Vagina (tissue), 2 donors: ENCODE data around the gene SH3BGRL3. TPM values are rescaled to one million over a fixed set of nuclear protein-coding genes. Genes with fewer than 3 reads are reported as not detected.

ENCODE experiments used
- DNase-seq, 2 donors: peaks; one replicate each; pipeline ENCODE4 v3.0.0-alpha.2; 2017; ENCODE audit errors: extremely low spot score in 2 of 2
- H3K27ac ChIP-seq: fragments of 200-600 bp; sonication (generic); one replicate; pipeline ENCODE4 v1.5.1; 2019
- H3K27me3 ChIP-seq: fragments of 200-600 bp; sonication (generic); one replicate; pipeline ENCODE4 v1.5.1; 2019
- H3K36me3 ChIP-seq, 2 donors: fragments of 200-600 bp; sonication (generic); one replicate each; pipeline ENCODE4 v1.5.1; 2017 to 2019
- H3K4me1 ChIP-seq: fragments of 200-600 bp; sonication (generic); one replicate; pipeline ENCODE4 v1.5.1; 2019
- H3K4me3 ChIP-seq, 2 donors: fragments of 200-600 bp; sonication (generic); 1 replicate in 1 of 2; 2 replicates in 1 of 2; pipeline ENCODE4 v1.5.1; 2016 to 2019
- H3K9me3 ChIP-seq: fragments of 200-600 bp; sonication (generic); one replicate; pipeline ENCODE4 v1.5.1; 2019
- POLR2A ChIP-seq, 2 donors: fragments of 450-650 bp; IDR thresholded peaks; one replicate each; pipeline ENCODE4 v1.6.1; 2017; ENCODE audit warnings: antibody characterized with exemption in 2 of 2, mild to moderate bottlenecking in 2 of 2, moderate library complexity in 2 of 2
- POLR2AphosphoS5 ChIP-seq, 2 donors: sonication (generic); formaldehyde crosslinking; IDR thresholded peaks; one replicate each; pipeline ENCODE4 v1.9.0; 2017; ENCODE audit warnings: antibody characterized with exemption in 2 of 2, mild to moderate bottlenecking in 2 of 2, low read depth in 1 of 2; ENCODE audit not compliant: insufficient read depth in 1 of 2
- intact Hi-C: fragments of 100-400 bp; cut with DNase I; formaldehyde crosslinking; loops from one replicate; pipeline ENCODE4 v1.15.1; 2023
- total RNA-seq: library from RNA; depleted of rRNA; stranded (reverse); fragments of >200 nt; gene quantifications from one replicate; pipeline ENCODE4 v1.2.3, GENCODE V29; 2016
- TF ChIP-seq, protein P1 (sequence below), 3 experiments: fragments of 450-650 bp in 2 of 3; fragments of 200-600 bp in 1 of 3; sonication (generic) in 1 of 3; IDR thresholded peaks; one replicate each; pipeline ENCODE4 v1.5.1; 2017 to 2019; ENCODE audit warnings: antibody characterized with exemption in 3 of 3, mild to moderate bottlenecking in 2 of 3, moderate library complexity in 2 of 3

SH3BGRL3 gene
- total RNA-seq, 1 donor from 2014 or later, result 115 TPM

DNA sequence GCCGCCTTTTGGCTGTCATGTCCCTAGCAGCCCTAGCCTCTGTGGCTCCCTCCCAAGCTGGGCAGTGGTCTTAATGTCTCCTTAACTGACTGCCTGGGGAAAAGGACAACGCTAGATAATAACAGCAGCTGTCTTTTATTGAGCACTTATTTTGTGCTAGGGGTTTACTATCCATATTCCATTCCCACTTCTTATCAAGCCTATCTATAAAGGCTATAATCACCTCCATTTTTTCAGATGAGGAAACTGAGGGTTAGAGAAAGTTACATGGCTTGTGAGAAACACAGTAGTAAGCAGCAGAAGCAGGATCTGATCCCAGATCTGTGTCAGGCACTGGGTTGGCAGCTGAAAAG, 6.2 kb downstream of the SH3BGRL3 start:
- Histone ChIP-seq H3K4me1 (peaks cover 88% of the 10 kb centered on the region), H3K27me3 (no peaks in the 10 kb centered on the region), H3K36me3 (peaks cover 0 to 8% of the 10 kb centered on the region in 2 donors), H3K4me3 (no peak overlapping the region), H3K9me3 (no peaks in the 10 kb centered on the region), H3K27ac (peak overlapping the region; percentile 40)
- TF ChIP-seq POLR2A (IDR thresholded peaks at IDR 0.05) (no peak), POLR2AphosphoS5 (IDR thresholded peaks at IDR 0.05; ENCODE audit: insufficient read depth in 1 of 2, low read depth in 1 of 2) (no peak)
- TF ChIP-seq, protein P1, sequence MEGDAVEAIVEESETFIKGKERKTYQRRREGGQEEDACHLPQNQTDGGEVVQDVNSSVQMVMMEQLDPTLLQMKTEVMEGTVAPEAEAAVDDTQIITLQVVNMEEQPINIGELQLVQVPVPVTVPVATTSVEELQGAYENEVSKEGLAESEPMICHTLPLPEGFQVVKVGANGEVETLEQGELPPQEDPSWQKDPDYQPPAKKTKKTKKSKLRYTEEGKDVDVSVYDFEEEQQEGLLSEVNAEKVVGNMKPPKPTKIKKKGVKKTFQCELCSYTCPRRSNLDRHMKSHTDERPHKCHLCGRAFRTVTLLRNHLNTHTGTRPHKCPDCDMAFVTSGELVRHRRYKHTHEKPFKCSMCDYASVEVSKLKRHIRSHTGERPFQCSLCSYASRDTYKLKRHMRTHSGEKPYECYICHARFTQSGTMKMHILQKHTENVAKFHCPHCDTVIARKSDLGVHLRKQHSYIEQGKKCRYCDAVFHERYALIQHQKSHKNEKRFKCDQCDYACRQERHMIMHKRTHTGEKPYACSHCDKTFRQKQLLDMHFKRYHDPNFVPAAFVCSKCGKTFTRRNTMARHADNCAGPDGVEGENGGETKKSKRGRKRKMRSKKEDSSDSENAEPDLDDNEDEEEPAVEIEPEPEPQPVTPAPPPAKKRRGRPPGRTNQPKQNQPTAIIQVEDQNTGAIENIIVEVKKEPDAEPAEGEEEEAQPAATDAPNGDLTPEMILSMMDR (IDR thresholded peaks at IDR 0.05), result no peak
- DNase-seq, result no peak
- intact Hi-C loops, result loop anchor here (5.0 kb wide), 1 partner anchor 36 kb away; no protein-coding TSS in a partner anchor

DNA sequence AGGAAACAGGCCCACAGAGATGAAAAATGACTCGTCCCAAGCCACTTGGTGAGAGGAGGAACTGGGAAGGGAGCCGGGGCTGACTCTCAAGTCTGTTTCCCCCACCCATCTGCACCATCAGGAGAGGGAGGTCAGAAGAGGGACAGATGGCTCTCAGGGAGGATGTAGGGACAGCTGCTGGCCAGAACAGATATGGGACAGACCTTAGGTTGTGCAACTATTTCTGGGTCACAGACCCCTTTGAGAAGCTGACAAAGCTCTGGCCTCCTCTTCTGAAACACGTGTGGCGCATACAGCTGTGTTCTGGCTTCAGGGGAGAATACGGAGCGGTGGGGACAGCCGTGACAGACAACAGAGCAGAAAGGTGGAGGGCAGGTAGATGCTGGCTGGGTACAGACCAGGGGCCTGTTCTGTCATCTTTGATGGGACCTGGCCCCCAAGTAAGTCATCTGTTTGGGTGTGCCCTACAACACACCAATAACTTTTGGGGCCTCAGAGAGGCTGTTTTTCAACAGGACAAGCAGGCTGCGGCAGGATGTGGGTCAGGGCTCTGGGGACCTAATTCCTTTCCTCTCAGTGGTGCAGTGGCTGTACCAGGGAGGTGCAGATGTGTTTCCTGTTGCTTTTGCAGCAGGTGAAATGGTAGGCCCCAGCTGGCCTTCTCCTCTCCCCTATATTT, 7.3 kb downstream of the SH3BGRL3 start:
- Histone ChIP-seq H3K9me3 (no peaks in the 10 kb centered on the region), H3K36me3 (no peaks in the 10 kb centered on the region), H3K27me3 (no peaks in the 10 kb centered on the region), H3K27ac (peak overlapping the region; percentile 33), H3K4me1 (peaks cover 83% of the 10 kb centered on the region), H3K4me3 (no peak overlapping the region)
- TF ChIP-seq POLR2AphosphoS5 (IDR thresholded peaks at IDR 0.05; ENCODE audit: insufficient read depth in 1 of 2, low read depth in 1 of 2) (peak in 1 of 2 donors; percentile 21), POLR2A (IDR thresholded peaks at IDR 0.05) (no peak)
- no peak for DNase-seq
- intact Hi-C loops, result loop anchor here (5.0 kb wide), 1 partner anchor 35 kb away; no protein-coding TSS in a partner anchor

DNA sequence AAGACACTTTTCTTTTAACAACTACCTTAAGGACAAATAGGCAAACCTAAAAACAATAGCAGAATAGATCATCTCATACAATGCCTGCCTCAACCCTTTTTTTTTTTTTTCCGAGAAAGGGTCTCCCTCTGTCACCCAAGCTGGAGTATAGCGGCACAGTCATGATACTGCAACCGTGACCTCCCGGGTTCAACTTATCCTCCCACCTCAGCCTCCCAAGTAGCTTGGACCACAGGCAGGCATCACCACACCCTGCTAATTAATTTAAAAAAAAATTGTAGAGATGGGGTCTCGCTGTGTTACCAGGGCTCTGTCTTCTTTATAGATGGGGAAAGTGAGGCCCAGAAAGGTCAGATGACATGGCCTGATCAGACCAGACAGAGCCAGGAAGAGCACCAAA, 7.9 kb downstream of the SH3BGRL3 start:
- TF ChIP-seq, protein P1 (IDR thresholded peaks at IDR 0.05), result no peak
- TF ChIP-seq POLR2AphosphoS5 (IDR thresholded peaks at IDR 0.05; ENCODE audit: insufficient read depth in 1 of 2, low read depth in 1 of 2) (no peak), POLR2A (IDR thresholded peaks at IDR 0.05) (no peak)
- no peak overlapping the region for H3K4me3 ChIP-seq
- intact Hi-C loops, result loop anchor here (5.0 kb wide), 1 partner anchor 34 kb away; no protein-coding TSS in a partner anchor
- no peaks in the 10 kb centered on the region for H3K9me3 ChIP-seq
- H3K27me3 ChIP-seq, result no peaks in the 10 kb centered on the region
- no peak for DNase-seq
- peak overlapping the region; percentile 33 for H3K27ac ChIP-seq
- peaks cover 77% of the 10 kb centered on the region for H3K4me1 ChIP-seq
- H3K36me3 ChIP-seq, result no peaks in the 10 kb centered on the region

DNA sequence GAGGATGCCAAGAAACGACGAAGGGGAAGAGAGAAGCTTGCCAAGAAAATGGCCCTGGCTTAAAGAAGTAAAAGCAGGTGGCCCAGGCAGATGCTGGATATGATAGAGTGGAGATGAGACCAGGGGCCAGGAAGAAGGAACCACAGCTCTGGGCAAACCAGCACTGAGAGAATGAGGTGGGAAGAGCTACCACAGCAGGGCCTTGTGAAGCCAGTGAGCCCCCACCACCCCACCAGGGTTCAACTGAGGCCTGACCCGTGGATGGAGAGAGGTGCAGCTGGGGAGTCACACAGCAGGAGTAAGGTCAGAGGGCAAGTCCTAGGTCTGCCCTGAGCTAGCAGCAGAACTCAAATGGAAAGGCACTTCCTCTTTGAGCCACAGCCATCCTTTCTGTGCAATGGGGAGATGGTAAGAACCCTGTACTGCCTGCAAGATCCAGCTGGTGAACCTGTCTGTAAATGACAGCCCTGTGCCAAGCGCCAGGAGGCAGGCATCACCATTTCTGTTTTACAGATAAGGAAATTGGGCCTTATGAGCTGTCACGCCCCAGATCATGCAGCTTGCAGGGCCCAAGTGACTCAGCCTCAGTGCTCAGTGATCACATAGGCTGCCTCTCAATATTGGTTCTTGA, 8.5 kb downstream of the SH3BGRL3 start:
- Histone ChIP-seq H3K9me3 (no peaks in the 10 kb centered on the region), H3K27me3 (no peaks in the 10 kb centered on the region), H3K36me3 (no peaks in the 10 kb centered on the region), H3K27ac (peak overlapping the region; percentile 33), H3K4me3 (no peak overlapping the region), H3K4me1 (peaks cover 72% of the 10 kb centered on the region)
- intact Hi-C loops, result loop anchor here (5.0 kb wide), 1 partner anchor 34 kb away; no protein-coding TSS in a partner anchor
- TF ChIP-seq POLR2A (IDR thresholded peaks at IDR 0.05) (no peak), POLR2AphosphoS5 (IDR thresholded peaks at IDR 0.05; ENCODE audit: insufficient read depth in 1 of 2, low read depth in 1 of 2) (no peak)
- TF ChIP-seq, protein P1 (IDR thresholded peaks at IDR 0.05), result no peak
- no peak for DNase-seq

DNA sequence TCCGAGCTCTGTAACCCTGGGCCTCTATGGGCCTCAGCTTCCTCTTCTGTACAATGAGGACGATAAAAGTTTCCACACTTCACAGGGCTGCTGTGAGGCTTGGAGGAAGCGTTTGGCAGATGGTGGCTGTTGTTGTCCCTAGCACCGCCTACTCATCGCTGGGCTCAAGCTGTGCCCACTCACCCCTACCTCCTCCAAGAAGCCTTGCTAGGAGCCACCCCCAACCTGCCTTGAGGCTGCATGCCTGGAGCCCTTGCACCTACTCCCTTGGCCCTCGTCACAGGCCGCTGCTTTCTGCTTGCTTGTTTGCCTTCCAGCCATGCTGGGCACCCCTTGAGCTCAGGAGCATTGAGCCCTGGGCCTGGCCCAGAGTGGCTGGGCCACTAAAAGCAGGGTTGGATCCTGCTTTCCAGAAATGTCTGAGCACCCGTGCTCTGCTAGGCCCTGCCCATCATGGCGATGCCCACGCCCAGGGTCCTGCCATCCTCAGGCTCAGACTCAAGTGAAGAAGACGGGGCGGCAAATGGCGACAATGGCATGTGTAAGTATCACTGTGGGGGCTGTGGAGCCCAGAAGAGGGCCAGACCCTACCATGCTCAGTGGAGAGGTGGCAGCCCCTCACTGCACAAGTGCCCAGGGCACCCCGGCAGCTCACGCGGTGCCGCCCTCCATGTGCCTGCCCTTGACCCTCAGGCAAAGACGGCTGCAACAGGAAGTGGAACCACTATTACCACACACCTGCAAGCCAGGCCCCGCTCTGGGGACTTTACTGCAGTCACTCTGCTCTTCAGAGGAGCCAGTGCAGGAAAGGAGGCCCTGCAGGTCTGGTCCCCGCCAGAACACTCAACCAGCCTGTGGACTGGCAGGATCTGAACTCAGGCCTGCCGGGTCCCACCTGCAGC, 9.5 kb downstream of the SH3BGRL3 start:
- TF ChIP-seq POLR2A (IDR thresholded peaks at IDR 0.05) (no peak), POLR2AphosphoS5 (IDR thresholded peaks at IDR 0.05; ENCODE audit: insufficient read depth in 1 of 2, low read depth in 1 of 2) (no peak)
- TF ChIP-seq, protein P1 (IDR thresholded peaks at IDR 0.05), result no peak
- Histone ChIP-seq H3K4me1 (peaks cover 66% of the 10 kb centered on the region), H3K4me3 (no peak overlapping the region), H3K27me3 (no peaks in the 10 kb centered on the region), H3K9me3 (no peaks in the 10 kb centered on the region), H3K27ac (no peak overlapping the region), H3K36me3 (no peaks in the 10 kb centered on the region)
- no peak for DNase-seq
- intact Hi-C loops, result loop anchor here (5.0 kb wide), 1 partner anchor 33 kb away; no protein-coding TSS in a partner anchor
